ENCODE data around the gene NOLC1.
"Not testable (repeated sequence)": the region's sequence is repeated elsewhere in the genome, so short reads cannot be mapped to it uniquely, and the experiment has no call there.

Gene NOLC1

DNA sequence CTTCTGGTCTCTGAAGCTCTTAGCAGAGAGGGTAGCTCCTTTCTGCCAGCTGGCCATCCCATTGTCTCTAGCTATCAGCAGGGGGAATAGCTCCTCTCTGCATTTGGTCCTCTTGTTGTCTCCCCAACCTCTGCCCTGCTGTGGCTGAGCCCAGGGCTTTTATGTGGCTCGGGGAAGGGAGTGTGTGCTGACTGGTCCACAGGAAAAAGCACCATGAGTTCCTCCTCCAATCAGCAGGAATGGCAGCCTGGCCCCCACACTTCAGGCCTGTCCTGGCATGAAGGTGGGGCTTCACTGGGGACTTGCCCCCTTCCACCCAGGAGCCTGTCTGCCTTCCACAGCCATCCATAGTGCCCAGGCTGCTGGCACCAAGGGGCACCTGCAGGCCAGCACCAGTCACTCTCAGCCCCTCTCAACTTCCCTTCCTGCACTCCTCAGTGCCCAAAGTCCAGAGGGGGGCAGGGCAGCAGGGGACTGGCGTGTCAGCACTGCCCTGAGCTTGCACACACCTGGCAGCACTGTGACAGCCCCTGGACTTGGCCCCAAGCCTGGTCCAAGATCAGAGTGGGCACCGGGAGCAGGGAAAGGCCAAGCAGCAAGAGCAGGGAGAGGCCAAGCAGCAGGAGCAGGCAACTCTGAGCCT is 36.2 kb downstream of the NOLC1 start:
- Histone ChIP-seq H3K27ac (ENCODE audit: low read length) (no peak overlapping the region), H3K4me1 (ENCODE audit: insufficient read depth, low read length) (peaks cover 6% of the 10 kb centered on the region), H3K9me3 (ENCODE audit: insufficient read depth, low read length, severe bottlenecking) (no peaks in the 10 kb centered on the region), H3K27me3 (ENCODE audit: insufficient read depth, low read length, poor library complexity) (no peaks in the 10 kb centered on the region), H2AFZ (ENCODE audit: low read depth, low read length) (no peak overlapping the region), H3K9ac (ENCODE audit: low read depth, low read length) (no peak overlapping the region), H3K36me3 (ENCODE audit: insufficient read depth, low read length) (no peaks in the 10 kb centered on the region), H3K4me3 (ENCODE audit: low read depth in 1 of 2, low read length in 2 of 2) (no peak overlapping the region), H3K79me2 (ENCODE audit: insufficient read depth, low read length) (no peaks in the 10 kb centered on the region), H4K20me1 (ENCODE audit: insufficient read depth, low read length) (no peaks in the 10 kb centered on the region), H3K4me2 (ENCODE audit: insufficient read depth, low read length) (no peak overlapping the region)
- ATAC-seq (ENCODE audit: insufficient read depth, low read depth), result no peak
- no peak for DNase-seq
- TF ChIP-seq EZH2 (IDR thresholded peaks at IDR 0.05; ENCODE audit: borderline replicate concordance, low read depth, low read length, severe bottlenecking), result no peak
- TF ChIP-seq, protein P1, sequence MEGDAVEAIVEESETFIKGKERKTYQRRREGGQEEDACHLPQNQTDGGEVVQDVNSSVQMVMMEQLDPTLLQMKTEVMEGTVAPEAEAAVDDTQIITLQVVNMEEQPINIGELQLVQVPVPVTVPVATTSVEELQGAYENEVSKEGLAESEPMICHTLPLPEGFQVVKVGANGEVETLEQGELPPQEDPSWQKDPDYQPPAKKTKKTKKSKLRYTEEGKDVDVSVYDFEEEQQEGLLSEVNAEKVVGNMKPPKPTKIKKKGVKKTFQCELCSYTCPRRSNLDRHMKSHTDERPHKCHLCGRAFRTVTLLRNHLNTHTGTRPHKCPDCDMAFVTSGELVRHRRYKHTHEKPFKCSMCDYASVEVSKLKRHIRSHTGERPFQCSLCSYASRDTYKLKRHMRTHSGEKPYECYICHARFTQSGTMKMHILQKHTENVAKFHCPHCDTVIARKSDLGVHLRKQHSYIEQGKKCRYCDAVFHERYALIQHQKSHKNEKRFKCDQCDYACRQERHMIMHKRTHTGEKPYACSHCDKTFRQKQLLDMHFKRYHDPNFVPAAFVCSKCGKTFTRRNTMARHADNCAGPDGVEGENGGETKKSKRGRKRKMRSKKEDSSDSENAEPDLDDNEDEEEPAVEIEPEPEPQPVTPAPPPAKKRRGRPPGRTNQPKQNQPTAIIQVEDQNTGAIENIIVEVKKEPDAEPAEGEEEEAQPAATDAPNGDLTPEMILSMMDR (IDR thresholded peaks at IDR 0.05; ENCODE audit: borderline replicate concordance, extremely low read depth, low read length, poor library complexity, severe bottlenecking), result no peak

DNA sequence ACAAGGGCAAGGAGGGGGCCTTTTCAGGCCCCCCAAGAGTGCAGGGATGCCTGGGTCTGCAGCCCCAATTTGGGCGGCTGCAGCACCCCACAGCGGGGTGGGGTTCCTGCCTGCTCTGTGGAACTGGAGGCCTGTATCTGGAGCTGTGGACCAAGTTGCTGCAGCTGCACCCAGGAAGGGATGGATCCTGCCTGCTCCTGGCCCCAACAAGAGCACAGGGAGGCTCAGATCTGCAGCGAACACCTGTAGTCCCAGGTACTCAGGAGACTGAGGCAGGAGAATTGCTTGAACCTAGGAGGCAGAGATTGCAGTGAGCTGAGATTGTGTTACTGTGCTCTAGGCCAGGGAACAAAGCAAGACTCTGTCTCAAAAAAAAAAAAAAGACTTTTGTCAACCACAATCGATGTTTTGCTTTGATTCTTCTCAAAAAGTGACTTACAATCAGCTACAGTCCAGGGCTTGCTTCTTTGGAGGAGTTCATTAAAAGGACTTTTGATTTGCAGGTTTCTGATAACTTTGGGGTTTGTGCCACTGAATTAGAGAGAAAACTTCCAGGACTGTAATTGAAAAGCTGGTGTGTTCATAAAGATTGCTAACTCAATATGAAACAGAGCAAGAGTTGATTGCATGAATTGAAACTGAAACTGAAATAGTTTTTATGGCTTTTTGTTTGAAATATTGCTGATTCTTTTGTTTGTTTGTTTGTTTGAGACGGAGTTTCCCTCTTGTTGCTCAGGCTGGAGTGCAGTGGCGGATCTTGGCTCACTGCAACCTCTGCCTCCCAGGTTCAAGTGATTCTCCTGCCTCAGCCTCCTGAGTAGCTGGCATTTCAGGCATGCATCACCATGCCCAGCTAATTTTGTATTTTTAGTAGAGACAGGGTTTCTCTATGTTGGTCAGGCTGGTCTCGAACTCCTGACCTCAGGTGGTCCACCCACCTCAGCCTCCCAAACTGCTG is 37.0 kb downstream of the NOLC1 start:
- not testable (repeated sequence) for H3K9me3 ChIP-seq (ENCODE audit: insufficient read depth, low read length, severe bottlenecking); DNase-seq; H3K4me1 ChIP-seq (ENCODE audit: insufficient read depth, low read length); H4K20me1 ChIP-seq (ENCODE audit: insufficient read depth, low read length); H3K27me3 ChIP-seq (ENCODE audit: insufficient read depth, low read length, poor library complexity); H3K9ac ChIP-seq (ENCODE audit: low read depth, low read length); H3K27ac ChIP-seq (ENCODE audit: low read length); H3K4me3 ChIP-seq (ENCODE audit: low read depth in 1 of 2, low read length in 2 of 2); ATAC-seq (ENCODE audit: insufficient read depth, low read depth); H3K79me2 ChIP-seq (ENCODE audit: insufficient read depth, low read length); H3K36me3 ChIP-seq (ENCODE audit: insufficient read depth, low read length)
- Histone ChIP-seq H2AFZ (ENCODE audit: low read depth, low read length) (peak overlapping the region; percentile 62; the same call in 1 of the 2 replicates), H3K4me2 (ENCODE audit: insufficient read depth, low read length) (peak overlapping the region; percentile 40; the same call in 1 of the 2 replicates)

DNA sequence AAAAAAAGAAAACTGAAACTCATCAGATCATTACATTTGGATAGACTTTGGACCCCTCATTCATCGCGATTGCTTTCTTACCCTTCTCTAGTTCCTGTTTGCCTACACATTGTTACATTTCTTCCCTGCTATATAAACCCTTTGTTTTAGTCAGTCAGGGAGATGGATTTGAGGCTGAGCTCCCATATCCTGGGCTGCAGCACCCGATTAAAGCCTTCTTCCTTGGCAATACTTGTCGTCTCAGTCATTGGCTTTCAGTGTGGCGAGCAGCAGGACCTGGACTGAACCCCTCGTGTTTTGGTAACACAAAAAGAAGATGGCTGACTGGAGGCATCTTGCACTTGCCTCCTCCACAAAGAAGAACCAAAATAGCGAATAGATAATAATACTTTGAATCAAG is 39.8 kb downstream of the NOLC1 start:
- DNase-seq (no peak), ATAC-seq (ENCODE audit: insufficient read depth, low read depth) (no peak)
- Histone ChIP-seq H3K4me1 (ENCODE audit: insufficient read depth, low read length) (peaks cover 6% of the 10 kb centered on the region), H3K79me2 (ENCODE audit: insufficient read depth, low read length) (no peaks in the 10 kb centered on the region), H3K9ac (ENCODE audit: low read depth, low read length) (no peak overlapping the region), H3K27me3 (ENCODE audit: insufficient read depth, low read length, poor library complexity) (no peaks in the 10 kb centered on the region), H3K36me3 (ENCODE audit: insufficient read depth, low read length) (no peaks in the 10 kb centered on the region), H3K9me3 (ENCODE audit: insufficient read depth, low read length, severe bottlenecking) (no peaks in the 10 kb centered on the region), H3K4me2 (ENCODE audit: insufficient read depth, low read length) (no peak overlapping the region), H3K27ac (ENCODE audit: low read length) (no peak overlapping the region), H2AFZ (ENCODE audit: low read depth, low read length) (no peak overlapping the region), H3K4me3 (ENCODE audit: low read depth in 1 of 2, low read length in 2 of 2) (no peak overlapping the region), H4K20me1 (ENCODE audit: insufficient read depth, low read length) (no peaks in the 10 kb centered on the region)
- TF ChIP-seq, protein P1 (IDR thresholded peaks at IDR 0.05; ENCODE audit: borderline replicate concordance, extremely low read depth, low read length, poor library complexity, severe bottlenecking), result no peak
- TF ChIP-seq EZH2 (IDR thresholded peaks at IDR 0.05; ENCODE audit: borderline replicate concordance, low read depth, low read length, severe bottlenecking), result no peak

DNA sequence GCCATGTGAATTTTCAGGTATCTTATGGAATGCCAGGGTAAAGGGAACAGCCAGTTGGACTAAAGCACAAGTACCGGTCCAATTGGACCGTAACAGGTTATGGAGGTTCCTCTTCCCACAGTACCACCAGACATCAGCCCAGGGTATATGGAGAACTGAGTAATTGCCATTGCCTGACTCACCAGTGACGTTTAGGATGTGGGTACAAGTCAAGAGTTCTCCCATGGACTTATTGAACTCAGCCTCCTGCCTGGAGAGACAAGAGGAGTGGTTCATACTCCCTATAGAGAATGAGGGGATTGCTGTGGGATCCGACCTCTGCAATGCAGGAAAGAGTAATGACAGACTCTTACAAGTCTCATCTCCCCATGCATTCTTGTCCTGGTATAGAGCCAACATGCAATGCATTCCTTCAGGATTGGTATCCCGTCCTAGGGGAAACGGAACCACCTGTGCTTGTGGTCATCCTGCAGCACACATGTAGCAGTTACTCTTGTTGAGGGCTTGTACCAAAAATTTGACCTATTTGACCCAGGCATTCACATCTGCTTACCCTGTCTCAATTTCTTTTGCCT is 43.2 kb downstream of the NOLC1 start:
- H3K27ac ChIP-seq (ENCODE audit: low read length), result no peak overlapping the region
- H3K9ac ChIP-seq (ENCODE audit: low read depth, low read length), result no peak overlapping the region
- no peaks in the 10 kb centered on the region for H3K36me3 ChIP-seq (ENCODE audit: insufficient read depth, low read length)
- H3K4me3 ChIP-seq (ENCODE audit: low read depth in 1 of 2, low read length in 2 of 2), result no peak overlapping the region
- ATAC-seq (ENCODE audit: insufficient read depth, low read depth), result no peak
- no peaks in the 10 kb centered on the region for H3K4me1 ChIP-seq (ENCODE audit: insufficient read depth, low read length)
- no peaks in the 10 kb centered on the region for H3K27me3 ChIP-seq (ENCODE audit: insufficient read depth, low read length, poor library complexity)
- DNase-seq, result no peak
- no peaks in the 10 kb centered on the region for H3K79me2 ChIP-seq (ENCODE audit: insufficient read depth, low read length)
- no peaks in the 10 kb centered on the region for H3K9me3 ChIP-seq (ENCODE audit: insufficient read depth, low read length, severe bottlenecking)
- no peak overlapping the region for H2AFZ ChIP-seq (ENCODE audit: low read depth, low read length)
- no peak overlapping the region for H3K4me2 ChIP-seq (ENCODE audit: insufficient read depth, low read length)
- no peak for TF ChIP-seq EZH2 (IDR thresholded peaks at IDR 0.05; ENCODE audit: borderline replicate concordance, low read depth, low read length, severe bottlenecking)
- TF ChIP-seq, protein P1 (IDR thresholded peaks at IDR 0.05; ENCODE audit: borderline replicate concordance, extremely low read depth, low read length, poor library complexity, severe bottlenecking), result no peak
- no peaks in the 10 kb centered on the region for H4K20me1 ChIP-seq (ENCODE audit: insufficient read depth, low read length)

All from DND-41 (cell line).